MM.1S (cell line): ENCODE measurements around the gene FAS.

ENCODE experiments used
- DNase-seq: peaks from one replicate; pipeline ENCODE4 v3.0.0-alpha.2; 2015
- H2AFZ ChIP-seq: fragments of 300-600 bp; sonication (generic); 2 replicates; pipeline ENCODE4 v1.6.0; 2016; ENCODE audit warnings: antibody characterized with exemption, low read length
- H3F3A ChIP-seq: fragments of 300-600 bp; sonication (generic); 2 replicates; pipeline ENCODE4 v1.6.1; 2016; ENCODE audit warnings: mild to moderate bottlenecking, antibody characterized with exemption, low read length, moderate library complexity, mixed read lengths; ENCODE audit not compliant: insufficient read depth
- H3K27ac ChIP-seq: fragments of 300-600 bp; sonication (generic); 2 replicates; pipeline ENCODE4 v1.5.1; 2016; ENCODE audit warnings: mild to moderate bottlenecking, low read length
- H3K27me3 ChIP-seq: fragments of 300-600 bp; sonication (generic); replicated peaks from 2 replicates; pipeline ENCODE4 v1.6.0; 2016; ENCODE audit warnings: low read length; ENCODE audit not compliant: insufficient read depth
- H3K36me3 ChIP-seq: fragments of 300-600 bp; sonication (generic); replicated peaks from 2 replicates; pipeline ENCODE4 v1.6.1; 2016; ENCODE audit warnings: mild to moderate bottlenecking, low read length, mixed read lengths; ENCODE audit not compliant: insufficient read depth
- H3K4me1 ChIP-seq: fragments of 300-600 bp; sonication (generic); 2 replicates; pipeline ENCODE4 v1.6.1; 2016; ENCODE audit warnings: low read length, mixed read lengths
- H3K4me2 ChIP-seq: fragments of 300-600 bp; sonication (generic); 2 replicates; pipeline ENCODE4 v1.6.0; 2016; ENCODE audit warnings: low read depth, low read length
- H3K4me3 ChIP-seq: fragments of 300-600 bp; sonication (generic); 2 replicates; pipeline ENCODE4 v1.5.1; 2016; ENCODE audit warnings: low read length, mixed read lengths
- H3K79me2 ChIP-seq: fragments of 300-600 bp; sonication (generic); 2 replicates; pipeline ENCODE4 v1.6.1; 2016; ENCODE audit warnings: mixed run types, low read length, mixed read lengths
- H3K9ac ChIP-seq: fragments of 300-600 bp; sonication (generic); 2 replicates; pipeline ENCODE4 v1.6.1; 2016; ENCODE audit warnings: low read length, mixed read lengths
- H3K9me2 ChIP-seq: fragments of 300-600 bp; sonication (generic); replicated peaks from 2 replicates; pipeline ENCODE4 v1.6.1; 2016; ENCODE audit warnings: mild to moderate bottlenecking, low read length, mixed read lengths; ENCODE audit not compliant: insufficient read depth
- H3K9me3 ChIP-seq: fragments of 300-600 bp; sonication (generic); replicated peaks from 2 replicates; pipeline ENCODE4 v1.6.1; 2016; ENCODE audit warnings: mild to moderate bottlenecking, low read length, mixed read lengths; ENCODE audit not compliant: insufficient read depth
- H4K20me1 ChIP-seq: fragments of 300-600 bp; sonication (generic); 2 replicates; pipeline ENCODE4 v1.6.1; 2016; ENCODE audit warnings: mild to moderate bottlenecking, low read length, moderate library complexity, mixed read lengths; ENCODE audit not compliant: insufficient read depth
- EZH2 ChIP-seq: fragments of 300-600 bp; sonication (generic); optimal IDR thresholded peaks from 2 replicates; pipeline ENCODE3; 2017; ENCODE audit warnings: low read depth, mild to moderate bottlenecking, antibody characterized with exemption, low read length, mixed read lengths
- EZH2phosphoT487 ChIP-seq: fragments of 300-600 bp; sonication (generic); IDR thresholded peaks from 2 replicates; pipeline ENCODE4 v1.6.1; 2018; ENCODE audit warnings: antibody characterized with exemption, low read length
- TF ChIP-seq, protein P1 (sequence below): fragments of 300-600 bp; sonication (generic); IDR thresholded peaks from 2 replicates; pipeline ENCODE4 v1.5.1; 2016; ENCODE audit warnings: antibody characterized with exemption, low read length, mixed read lengths

Gene FAS

DNA sequence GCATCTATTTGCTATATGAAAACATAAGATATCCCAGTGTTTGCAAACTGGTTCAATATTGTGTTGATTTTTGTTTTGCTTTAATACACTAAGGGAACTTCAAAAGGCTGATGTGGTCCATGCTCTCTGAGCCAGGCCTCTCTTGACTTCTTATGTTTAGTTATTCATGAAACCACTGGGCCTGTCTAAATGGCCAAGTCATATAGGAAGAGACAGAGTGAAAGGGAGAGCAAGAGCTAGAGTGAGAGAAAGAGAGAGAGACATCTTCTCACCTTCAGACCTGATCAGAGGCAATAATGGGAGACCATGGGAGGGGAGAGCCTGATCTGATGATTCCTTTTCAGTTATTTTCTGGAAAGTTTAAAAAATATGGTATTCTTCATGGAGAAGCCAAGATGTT lies 6.1 kb upstream of the FAS start:
- H3K79me2 ChIP-seq = no peaks in the 10 kb centered on the region
- TF ChIP-seq EZH2phosphoT487 = no peak
- TF ChIP-seq, protein P1, sequence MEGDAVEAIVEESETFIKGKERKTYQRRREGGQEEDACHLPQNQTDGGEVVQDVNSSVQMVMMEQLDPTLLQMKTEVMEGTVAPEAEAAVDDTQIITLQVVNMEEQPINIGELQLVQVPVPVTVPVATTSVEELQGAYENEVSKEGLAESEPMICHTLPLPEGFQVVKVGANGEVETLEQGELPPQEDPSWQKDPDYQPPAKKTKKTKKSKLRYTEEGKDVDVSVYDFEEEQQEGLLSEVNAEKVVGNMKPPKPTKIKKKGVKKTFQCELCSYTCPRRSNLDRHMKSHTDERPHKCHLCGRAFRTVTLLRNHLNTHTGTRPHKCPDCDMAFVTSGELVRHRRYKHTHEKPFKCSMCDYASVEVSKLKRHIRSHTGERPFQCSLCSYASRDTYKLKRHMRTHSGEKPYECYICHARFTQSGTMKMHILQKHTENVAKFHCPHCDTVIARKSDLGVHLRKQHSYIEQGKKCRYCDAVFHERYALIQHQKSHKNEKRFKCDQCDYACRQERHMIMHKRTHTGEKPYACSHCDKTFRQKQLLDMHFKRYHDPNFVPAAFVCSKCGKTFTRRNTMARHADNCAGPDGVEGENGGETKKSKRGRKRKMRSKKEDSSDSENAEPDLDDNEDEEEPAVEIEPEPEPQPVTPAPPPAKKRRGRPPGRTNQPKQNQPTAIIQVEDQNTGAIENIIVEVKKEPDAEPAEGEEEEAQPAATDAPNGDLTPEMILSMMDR = no peak
- TF ChIP-seq EZH2 = no peak
- H3K9ac ChIP-seq = no peak overlapping the region
- no peaks in the 10 kb centered on the region; the same call in 1 of the 2 replicates for H3F3A ChIP-seq
- no peaks in the 10 kb centered on the region for H4K20me1 ChIP-seq
- no peaks in the 10 kb centered on the region for H3K36me3 ChIP-seq
- H3K4me1 ChIP-seq = peaks cover 18% of the 10 kb centered on the region
- H3K9me3 ChIP-seq = no peaks in the 10 kb centered on the region
- no peak for DNase-seq
- H3K27ac ChIP-seq = no peak overlapping the region
- H3K27me3 ChIP-seq = no peaks in the 10 kb centered on the region
- H3K4me2 ChIP-seq = no peak overlapping the region
- H2AFZ ChIP-seq = no peak overlapping the region
- no peaks in the 10 kb centered on the region for H3K9me2 ChIP-seq
- no peak overlapping the region for H3K4me3 ChIP-seq

DNA sequence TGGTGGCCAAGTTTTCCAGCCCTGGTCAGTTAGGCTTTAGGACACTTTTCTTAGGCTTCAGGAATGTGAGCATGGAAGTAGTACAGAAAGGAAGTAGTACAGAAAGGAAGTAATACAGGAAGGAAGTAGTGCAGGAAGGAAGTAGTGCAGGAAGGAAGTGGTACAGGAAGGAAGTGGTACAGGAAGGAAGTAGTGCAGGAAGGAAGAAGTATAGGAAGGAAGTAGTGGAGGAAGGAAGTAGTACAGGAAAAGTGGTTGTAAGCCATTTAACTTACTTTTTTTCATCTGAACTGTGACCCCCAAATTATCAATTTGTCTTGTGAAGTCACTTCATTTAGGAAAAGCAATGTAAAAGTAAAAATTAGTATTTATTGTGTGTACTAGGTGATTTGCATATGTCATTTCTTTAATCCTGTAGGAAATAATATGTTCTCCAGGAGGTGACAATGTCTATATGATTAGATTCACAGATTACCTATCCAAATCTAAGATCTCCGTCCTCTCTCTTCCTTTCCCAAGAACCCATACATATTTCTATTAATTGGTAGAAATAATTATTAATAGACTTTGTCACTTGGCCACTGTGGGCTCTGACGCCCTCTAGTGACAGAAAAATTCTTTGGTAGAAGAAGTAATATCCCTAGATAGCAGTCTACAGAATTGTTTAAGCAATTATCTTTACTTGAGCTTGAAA lies 3.9 kb upstream of the FAS start:
- no peaks in the 10 kb centered on the region for H3K9me3 ChIP-seq
- H3K9me2 ChIP-seq = no peaks in the 10 kb centered on the region
- H3K4me1 ChIP-seq = peaks cover 25% of the 10 kb centered on the region
- peak overlapping the region; percentile 15; the same call in 1 of the 2 replicates for H3K4me2 ChIP-seq
- H3F3A ChIP-seq = peaks cover 16% of the 10 kb centered on the region
- H3K36me3 ChIP-seq = no peaks in the 10 kb centered on the region
- DNase-seq = peak; percentile 54
- no peak overlapping the region for H3K4me3 ChIP-seq
- 0 out of 2 replicates have a peak, but pooled peaks cover 6% of the 10 kb centered on the region for H3K27me3 ChIP-seq
- no peak overlapping the region for H3K9ac ChIP-seq
- no peak overlapping the region for H3K27ac ChIP-seq
- no peaks in the 10 kb centered on the region for H3K79me2 ChIP-seq
- TF ChIP-seq, protein P1 = peak; percentile 72
- TF ChIP-seq EZH2phosphoT487 = no peak
- no peak for TF ChIP-seq EZH2
- no peaks in the 10 kb centered on the region for H4K20me1 ChIP-seq
- H2AFZ ChIP-seq = no peak overlapping the region

DNA sequence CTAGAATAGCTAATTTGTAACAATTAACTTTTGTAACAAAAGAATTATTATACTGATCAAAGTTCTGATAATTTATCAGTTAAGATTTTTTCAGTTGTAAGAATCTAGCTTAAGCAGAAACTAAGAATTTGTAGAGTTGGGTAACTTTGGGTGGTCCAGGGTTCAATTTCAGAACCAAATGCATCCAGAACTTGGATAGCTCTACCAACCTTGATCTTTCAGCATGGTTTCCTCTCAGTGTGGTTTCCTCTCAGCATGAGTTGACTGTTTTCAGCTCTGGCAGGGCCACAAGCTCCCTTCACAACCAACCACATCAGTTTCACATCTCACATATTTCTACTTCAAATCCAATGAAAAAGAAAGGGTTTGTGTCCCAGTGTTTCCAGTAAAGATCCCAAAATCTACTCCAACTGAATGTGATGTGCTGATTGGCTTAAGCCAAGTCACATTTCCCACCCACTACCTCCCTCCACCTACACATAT lies 3.3 kb upstream of the FAS start:
- H3K9ac ChIP-seq = no peak overlapping the region
- peaks cover 25% of the 10 kb centered on the region for H3K4me1 ChIP-seq
- H3F3A ChIP-seq = peaks cover 16% of the 10 kb centered on the region
- H4K20me1 ChIP-seq = no peaks in the 10 kb centered on the region
- H3K9me3 ChIP-seq = no peaks in the 10 kb centered on the region
- H3K4me3 ChIP-seq = no peak overlapping the region
- DNase-seq = peak; percentile 60
- no peaks in the 10 kb centered on the region for H3K36me3 ChIP-seq
- H3K27me3 ChIP-seq = 0 out of 2 replicates have a peak, but pooled peaks cover 6% of the 10 kb centered on the region
- no peaks in the 10 kb centered on the region for H3K9me2 ChIP-seq
- TF ChIP-seq EZH2 = no peak
- no peak for TF ChIP-seq EZH2phosphoT487
- TF ChIP-seq, protein P1 = no peak
- peak overlapping the region; percentile 15; the same call in 1 of the 2 replicates for H3K4me2 ChIP-seq
- H2AFZ ChIP-seq = no peak overlapping the region
- H3K79me2 ChIP-seq = no peaks in the 10 kb centered on the region
- no peak overlapping the region for H3K27ac ChIP-seq
